MM.1S (cell line): Measurements from ENCODE around the gene DENND1A.

ENCODE experiments used
- DNase-seq: peaks from one replicate; pipeline ENCODE4 v3.0.0-alpha.2; 2015
- H2AFZ ChIP-seq: fragments of 300-600 bp; sonication (generic); 2 replicates; pipeline ENCODE4 v1.6.0; 2016; ENCODE audit warnings: antibody characterized with exemption, low read length
- H3F3A ChIP-seq: fragments of 300-600 bp; sonication (generic); 2 replicates; pipeline ENCODE4 v1.6.1; 2016; ENCODE audit warnings: mild to moderate bottlenecking, antibody characterized with exemption, low read length, moderate library complexity, mixed read lengths; ENCODE audit not compliant: insufficient read depth
- H3K27ac ChIP-seq: fragments of 300-600 bp; sonication (generic); 2 replicates; pipeline ENCODE4 v1.5.1; 2016; ENCODE audit warnings: mild to moderate bottlenecking, low read length
- H3K27me3 ChIP-seq: fragments of 300-600 bp; sonication (generic); replicated peaks from 2 replicates; pipeline ENCODE4 v1.6.0; 2016; ENCODE audit warnings: low read length; ENCODE audit not compliant: insufficient read depth
- H3K36me3 ChIP-seq: fragments of 300-600 bp; sonication (generic); replicated peaks from 2 replicates; pipeline ENCODE4 v1.6.1; 2016; ENCODE audit warnings: mild to moderate bottlenecking, low read length, mixed read lengths; ENCODE audit not compliant: insufficient read depth
- H3K4me1 ChIP-seq: fragments of 300-600 bp; sonication (generic); 2 replicates; pipeline ENCODE4 v1.6.1; 2016; ENCODE audit warnings: low read length, mixed read lengths
- H3K4me2 ChIP-seq: fragments of 300-600 bp; sonication (generic); 2 replicates; pipeline ENCODE4 v1.6.0; 2016; ENCODE audit warnings: low read depth, low read length
- H3K4me3 ChIP-seq: fragments of 300-600 bp; sonication (generic); 2 replicates; pipeline ENCODE4 v1.5.1; 2016; ENCODE audit warnings: low read length, mixed read lengths
- H3K79me2 ChIP-seq: fragments of 300-600 bp; sonication (generic); 2 replicates; pipeline ENCODE4 v1.6.1; 2016; ENCODE audit warnings: mixed run types, low read length, mixed read lengths
- H3K9ac ChIP-seq: fragments of 300-600 bp; sonication (generic); 2 replicates; pipeline ENCODE4 v1.6.1; 2016; ENCODE audit warnings: low read length, mixed read lengths
- H3K9me2 ChIP-seq: fragments of 300-600 bp; sonication (generic); replicated peaks from 2 replicates; pipeline ENCODE4 v1.6.1; 2016; ENCODE audit warnings: mild to moderate bottlenecking, low read length, mixed read lengths; ENCODE audit not compliant: insufficient read depth
- H3K9me3 ChIP-seq: fragments of 300-600 bp; sonication (generic); replicated peaks from 2 replicates; pipeline ENCODE4 v1.6.1; 2016; ENCODE audit warnings: mild to moderate bottlenecking, low read length, mixed read lengths; ENCODE audit not compliant: insufficient read depth
- H4K20me1 ChIP-seq: fragments of 300-600 bp; sonication (generic); 2 replicates; pipeline ENCODE4 v1.6.1; 2016; ENCODE audit warnings: mild to moderate bottlenecking, low read length, moderate library complexity, mixed read lengths; ENCODE audit not compliant: insufficient read depth
- CTCF ChIP-seq: fragments of 300-600 bp; sonication (generic); IDR thresholded peaks from 2 replicates; pipeline ENCODE4 v1.5.1; 2016; ENCODE audit warnings: antibody characterized with exemption, low read length, mixed read lengths
- EZH2 ChIP-seq: fragments of 300-600 bp; sonication (generic); optimal IDR thresholded peaks from 2 replicates; pipeline ENCODE3; 2017; ENCODE audit warnings: low read depth, mild to moderate bottlenecking, antibody characterized with exemption, low read length, mixed read lengths
- EZH2phosphoT487 ChIP-seq: fragments of 300-600 bp; sonication (generic); IDR thresholded peaks from 2 replicates; pipeline ENCODE4 v1.6.1; 2018; ENCODE audit warnings: antibody characterized with exemption, low read length

Gene DENND1A

GRCh38 chr9:123952641-123953495 lies 22.9 kb upstream of the DENND1A start:
- H3K36me3 ChIP-seq: no peaks in the 10 kb centered on the region
- H3K9me2 ChIP-seq: no peaks in the 10 kb centered on the region
- no peak for TF ChIP-seq EZH2
- TF ChIP-seq CTCF: no peak
- no peak for TF ChIP-seq EZH2phosphoT487
- H3K4me3 ChIP-seq: no peak overlapping the region
- H2AFZ ChIP-seq: no peak overlapping the region
- H3K27me3 ChIP-seq: no peaks in the 10 kb centered on the region
- no peak overlapping the region for H3K27ac ChIP-seq
- H3K4me1 ChIP-seq: no peaks in the 10 kb centered on the region
- no peaks in the 10 kb centered on the region for H3K9me3 ChIP-seq
- no peak for DNase-seq
- no peaks in the 10 kb centered on the region for H4K20me1 ChIP-seq
- no peaks in the 10 kb centered on the region for H3F3A ChIP-seq
- no peaks in the 10 kb centered on the region for H3K79me2 ChIP-seq
- H3K4me2 ChIP-seq: no peak overlapping the region
- H3K9ac ChIP-seq: no peak overlapping the region

- no peak for DNase-seq
- no peak overlapping the region for H3K4me2 ChIP-seq
- no peak overlapping the region for H3K9ac ChIP-seq
- H3K27me3 ChIP-seq: no peaks in the 10 kb centered on the region
- no peaks in the 10 kb centered on the region for H3K4me1 ChIP-seq
- no peaks in the 10 kb centered on the region for H3K9me3 ChIP-seq
- H3F3A ChIP-seq: no peaks in the 10 kb centered on the region
- H3K4me3 ChIP-seq: no peak overlapping the region
- H4K20me1 ChIP-seq: no peaks in the 10 kb centered on the region
- H3K36me3 ChIP-seq: no peaks in the 10 kb centered on the region
- TF ChIP-seq CTCF (no peak), EZH2 (no peak), EZH2phosphoT487 (no peak)
- no peak overlapping the region for H2AFZ ChIP-seq
- H3K79me2 ChIP-seq: no peaks in the 10 kb centered on the region
- no peaks in the 10 kb centered on the region for H3K9me2 ChIP-seq
- H3K27ac ChIP-seq: no peak overlapping the region
These were observed 18.4 kb upstream of the DENND1A start for GRCh38 chr9:123948286-123948685.

- Histone ChIP-seq H4K20me1 (no peaks in the 10 kb centered on the region), H2AFZ (no peak overlapping the region), H3F3A (no peaks in the 10 kb centered on the region), H3K9ac (no peak overlapping the region), H3K9me2 (no peaks in the 10 kb centered on the region), H3K27ac (no peak overlapping the region), H3K4me1 (no peaks in the 10 kb centered on the region), H3K9me3 (no peaks in the 10 kb centered on the region), H3K27me3 (no peaks in the 10 kb centered on the region), H3K4me2 (no peak overlapping the region), H3K36me3 (no peaks in the 10 kb centered on the region), H3K4me3 (no peak overlapping the region), H3K79me2 (no peaks in the 10 kb centered on the region)
- DNase-seq: no peak
- TF ChIP-seq CTCF (no peak), EZH2phosphoT487 (no peak), EZH2 (no peak)
These were observed 17.4 kb upstream of the DENND1A start for GRCh38 chr9:123947326-123947725.
